ENCODE results near the gene SLC16A1. TPM values are rescaled to one million over a fixed set of nuclear protein-coding genes. Genes with fewer than 3 reads are reported as not detected.

Gene SLC16A1
- total and polyA plus RNA-seq, 2 donors (not counting 3 experiments of a cell fraction or from before 2014, with no cell fraction given), result 148 to 188 TPM

DNA sequence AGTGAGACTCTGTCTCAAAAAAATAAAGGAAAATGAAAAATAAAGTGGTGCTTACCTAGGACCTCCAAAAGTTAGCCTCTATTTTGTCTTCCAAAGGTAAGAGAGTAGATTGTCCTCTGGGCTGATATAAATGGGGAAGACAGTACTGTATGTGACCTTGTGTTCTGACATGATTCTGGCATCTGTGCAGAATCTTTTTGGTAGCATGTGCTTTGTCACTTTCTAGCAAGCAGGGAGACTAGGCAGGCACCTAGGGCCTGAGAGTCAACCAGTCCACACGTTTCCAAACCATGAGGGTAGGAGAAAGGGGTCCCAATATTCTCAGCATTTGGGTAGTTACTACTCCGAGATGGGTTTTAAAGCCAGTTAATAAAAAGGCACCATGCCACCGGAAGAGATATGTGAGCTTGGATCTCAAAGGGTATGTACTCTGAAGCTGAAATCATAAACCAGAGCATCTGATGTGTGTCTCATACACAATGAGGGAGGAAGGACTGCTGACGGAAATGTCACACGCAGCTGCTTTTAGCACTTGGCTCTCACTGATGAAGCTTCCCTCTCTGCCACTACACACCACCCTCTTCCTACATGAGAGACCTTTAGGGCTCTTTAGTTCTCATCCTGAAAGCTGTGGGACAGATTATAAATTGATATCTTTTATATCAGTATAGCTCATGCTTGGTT is 27.0 kb upstream of the SLC16A1 start:
- H3K27ac ChIP-seq (ENCODE audit: insufficient read depth, low read depth, low read length), result no peak overlapping the region
- intact Hi-C loops (cut with micrococcal nuclease) (no loop called here), dilution Hi-C loops (cut with MboI; ENCODE audit: extremely low pct_ligation_motif_present, low sequenced_read_pairs) (no loop called here)
- H3K9me1 ChIP-seq (replicated peaks; ENCODE audit: control insufficient read depth, extremely low read depth, insufficient read depth, low read length), result no peaks in the 10 kb centered on the region
- FAIRE-seq (no peak), DNase-seq (ENCODE audit: low read depth, low spot score) (no peak)
- no peak overlapping the region for H3K4me2 ChIP-seq (ENCODE audit: insufficient read depth, low read length)
- H4K20me1 ChIP-seq (replicated peaks; ENCODE audit: control insufficient read depth, extremely low read depth, insufficient read depth, low read length), result no peaks in the 10 kb centered on the region
- no peaks in the 10 kb centered on the region for H3K9me3 ChIP-seq (replicated peaks; ENCODE audit: control insufficient read depth, insufficient read depth, low read length)
- no peak overlapping the region for H3K9ac ChIP-seq (replicated peaks; ENCODE audit: extremely low read depth, insufficient read depth, low read length)
- H2AFZ ChIP-seq (ENCODE audit: low read depth, low read length), result no peak overlapping the region
- H3K79me2 ChIP-seq (ENCODE audit: control insufficient read depth, insufficient read depth, low read length), result no peaks in the 10 kb centered on the region
- H3K27me3 ChIP-seq (ENCODE audit: control insufficient read depth in 2 of 2, insufficient read depth in 2 of 2, low read length in 2 of 2), result no peaks in the 10 kb centered on the region
- TF ChIP-seq MYC (IDR thresholded peaks at IDR 0.05; ENCODE audit: low read depth, low read length) (no peak), GATA2 (IDR thresholded peaks at IDR 0.05; ENCODE audit: insufficient read depth, insufficient read length, low read depth, low read length) (no peak), JUN (IDR thresholded peaks at IDR 0.05; ENCODE audit: borderline replicate concordance, insufficient read depth, insufficient read length, low read depth) (no peak), POLR2AphosphoS5 (IDR thresholded peaks at IDR 0.05; ENCODE audit: insufficient read depth, low read depth, low read length) (no peak), EZH2 (IDR thresholded peaks at IDR 0.05; ENCODE audit: borderline replicate concordance, low read depth, low read length, severe bottlenecking) (no peak), POLR2A (IDR thresholded peaks at IDR 0.05; ENCODE audit: low read depth, low read length) (no peak), FOS (IDR thresholded peaks at IDR 0.05; ENCODE audit: borderline replicate concordance, insufficient read depth, low read length) (no peak)
- TF ChIP-seq, protein P1, sequence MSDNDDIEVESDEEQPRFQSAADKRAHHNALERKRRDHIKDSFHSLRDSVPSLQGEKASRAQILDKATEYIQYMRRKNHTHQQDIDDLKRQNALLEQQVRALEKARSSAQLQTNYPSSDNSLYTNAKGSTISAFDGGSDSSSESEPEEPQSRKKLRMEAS (IDR thresholded peaks at IDR 0.05; ENCODE audit: insufficient read depth, insufficient read length), result no peak
- TF ChIP-seq, protein P2, sequence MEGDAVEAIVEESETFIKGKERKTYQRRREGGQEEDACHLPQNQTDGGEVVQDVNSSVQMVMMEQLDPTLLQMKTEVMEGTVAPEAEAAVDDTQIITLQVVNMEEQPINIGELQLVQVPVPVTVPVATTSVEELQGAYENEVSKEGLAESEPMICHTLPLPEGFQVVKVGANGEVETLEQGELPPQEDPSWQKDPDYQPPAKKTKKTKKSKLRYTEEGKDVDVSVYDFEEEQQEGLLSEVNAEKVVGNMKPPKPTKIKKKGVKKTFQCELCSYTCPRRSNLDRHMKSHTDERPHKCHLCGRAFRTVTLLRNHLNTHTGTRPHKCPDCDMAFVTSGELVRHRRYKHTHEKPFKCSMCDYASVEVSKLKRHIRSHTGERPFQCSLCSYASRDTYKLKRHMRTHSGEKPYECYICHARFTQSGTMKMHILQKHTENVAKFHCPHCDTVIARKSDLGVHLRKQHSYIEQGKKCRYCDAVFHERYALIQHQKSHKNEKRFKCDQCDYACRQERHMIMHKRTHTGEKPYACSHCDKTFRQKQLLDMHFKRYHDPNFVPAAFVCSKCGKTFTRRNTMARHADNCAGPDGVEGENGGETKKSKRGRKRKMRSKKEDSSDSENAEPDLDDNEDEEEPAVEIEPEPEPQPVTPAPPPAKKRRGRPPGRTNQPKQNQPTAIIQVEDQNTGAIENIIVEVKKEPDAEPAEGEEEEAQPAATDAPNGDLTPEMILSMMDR (IDR thresholded peaks at IDR 0.05; ENCODE audit: extremely low read depth in 1 of 2, insufficient read depth in 1 of 2, low read depth in 1 of 2, low read length in 2 of 2), result no peak
- ChIA-PET POLR2A (no interaction called here), CTCF (interaction anchor here (0.6 to 1.1 kb wide), 4 partner anchors 10 to 74 kb away, joined by 3 to 5 read pairs (median 3); no protein-coding TSS in a partner anchor)
- H3K36me3 ChIP-seq (ENCODE audit: control insufficient read depth in 2 of 2, extremely low read depth in 1 of 2, insufficient read depth in 2 of 2, low read length in 2 of 2), result no peaks in the 10 kb centered on the region
- no peaks in the 10 kb centered on the region for H3K4me1 ChIP-seq (ENCODE audit: control insufficient read depth, extremely low read depth, insufficient read depth, low read length)
- no TSS peak for BruUV-seq (replicated peaks)
- no peak overlapping the region for H3K4me3 ChIP-seq (replicated peaks in 1 of 3; ENCODE audit: insufficient read depth in 1 of 3, low read depth in 1 of 3, low read length in 3 of 3)

Measured in endothelial cell of umbilical vein (primary cell).